Measurements from ENCODE around the gene GRIK3. TPM values are rescaled to one million over a fixed set of nuclear protein-coding genes. Genes with fewer than 3 reads are reported as not detected.

The GRIK3 gene
- polyA plus RNA-seq, 2 of the 4 experiments (the other 2 are of a cell fraction), result not detected

- Histone ChIP-seq H3K4me1 (no peaks in the 10 kb centered on the region), H3K4me2 (no peak overlapping the region), H3K27ac (no peak overlapping the region), H3K4me3 (no peak overlapping the region), H3K9me3 (no peaks in the 10 kb centered on the region)
- WGBS (ENCODE audit: missing lambda C conversion rate), result 0% methylated on average over 6 of the region's 8 CpGs
- FAIRE-seq (no peak), ATAC-seq (no peak), DNase-seq (ENCODE audit: low read depth in 1 of 2, low spot score in 1 of 2) (no peak)
- no peak for TF ChIP-seq HOXB5 (CRISPR knock-in tag; IDR thresholded peaks at IDR 0.05)
- TF ChIP-seq REST (IDR thresholded peaks at IDR 0.05), result no peak
- TF ChIP-seq, protein P1, sequence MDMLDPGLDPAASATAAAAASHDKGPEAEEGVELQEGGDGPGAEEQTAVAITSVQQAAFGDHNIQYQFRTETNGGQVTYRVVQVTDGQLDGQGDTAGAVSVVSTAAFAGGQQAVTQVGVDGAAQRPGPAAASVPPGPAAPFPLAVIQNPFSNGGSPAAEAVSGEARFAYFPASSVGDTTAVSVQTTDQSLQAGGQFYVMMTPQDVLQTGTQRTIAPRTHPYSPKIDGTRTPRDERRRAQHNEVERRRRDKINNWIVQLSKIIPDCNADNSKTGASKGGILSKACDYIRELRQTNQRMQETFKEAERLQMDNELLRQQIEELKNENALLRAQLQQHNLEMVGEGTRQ (IDR thresholded peaks at IDR 0.05), result no peak
- no peak for TF ChIP-seq MAFK (IDR thresholded peaks at IDR 0.05; ENCODE audit: partially characterized antibody)
- no peak for TF ChIP-seq BHLHE40 (IDR thresholded peaks at IDR 0.05; ENCODE audit: low read depth, low read length)
- no peak for TF ChIP-seq ZSCAN20 (CRISPR knock-in tag; IDR thresholded peaks at IDR 0.05)
- TF ChIP-seq, protein P2, sequence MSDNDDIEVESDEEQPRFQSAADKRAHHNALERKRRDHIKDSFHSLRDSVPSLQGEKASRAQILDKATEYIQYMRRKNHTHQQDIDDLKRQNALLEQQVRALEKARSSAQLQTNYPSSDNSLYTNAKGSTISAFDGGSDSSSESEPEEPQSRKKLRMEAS (IDR thresholded peaks at IDR 0.05), result no peak
- ChIA-PET POLR2A (no interaction called here), CTCF (no interaction called here)
Measured at GRCh38 chr1:36884029-36884701, 150.2 kb downstream of the GRIK3 start.

DNA sequence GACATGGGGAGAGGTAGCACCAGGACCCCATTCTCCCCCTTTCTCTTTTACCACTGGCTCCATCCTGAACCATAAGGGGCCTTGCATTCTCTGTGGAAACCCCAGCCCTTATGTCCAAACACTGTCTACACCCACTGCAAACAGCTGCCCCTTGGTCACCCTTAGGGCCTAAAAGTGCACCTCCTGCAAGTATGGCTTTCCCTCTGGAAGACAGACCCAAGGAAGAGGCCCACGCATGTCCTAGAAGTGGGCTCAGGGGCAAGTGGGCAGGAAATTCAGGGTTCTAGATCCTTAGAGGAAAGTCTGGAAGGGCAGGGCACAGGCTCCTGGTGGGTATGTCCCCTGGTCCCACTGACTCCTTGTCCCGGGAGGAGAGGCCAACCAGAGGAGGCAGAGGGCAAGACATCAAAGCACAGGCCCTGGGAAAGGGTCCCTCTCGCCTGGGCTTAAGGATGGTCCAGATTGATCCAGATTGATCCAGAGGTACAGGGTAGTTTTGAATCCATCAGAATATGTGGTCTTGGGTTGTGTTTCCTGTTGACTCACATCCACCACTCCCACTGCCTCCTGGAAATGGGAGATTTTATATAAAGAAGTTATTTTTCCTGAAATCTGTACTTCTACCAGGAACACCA, 150.9 kb downstream of the GRIK3 start:
- Histone ChIP-seq H3K9me3 (no peaks in the 10 kb centered on the region), H3K4me3 (no peak overlapping the region), H3K4me2 (no peak overlapping the region), H3K4me1 (no peaks in the 10 kb centered on the region), H3K27ac (no peak overlapping the region)
- CTCF ChIA-PET, result no interaction called here
- ATAC-seq (no peak), DNase-seq (ENCODE audit: low read depth in 1 of 2, low spot score in 1 of 2) (no peak), FAIRE-seq (no peak)
- TF ChIP-seq JUN (IDR thresholded peaks at IDR 0.05), result no peak
- TF ChIP-seq FOSL2 (IDR thresholded peaks at IDR 0.05), result no peak
- no peak for TF ChIP-seq FOSL2 (CRISPR knock-in tag; IDR thresholded peaks at IDR 0.05)
- TF ChIP-seq TFCP2L1 (CRISPR knock-in tag; IDR thresholded peaks at IDR 0.05), result no peak
- TF ChIP-seq, protein P3, sequence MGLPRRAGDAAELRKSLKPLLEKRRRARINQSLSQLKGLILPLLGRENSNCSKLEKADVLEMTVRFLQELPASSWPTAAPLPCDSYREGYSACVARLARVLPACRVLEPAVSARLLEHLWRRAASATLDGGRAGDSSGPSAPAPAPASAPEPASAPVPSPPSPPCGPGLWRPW (IDR thresholded peaks at IDR 0.05), result no peak
- TF ChIP-seq SMC3 (IDR thresholded peaks at IDR 0.05), result no peak
- TF ChIP-seq ATOH8 (CRISPR knock-in tag; IDR thresholded peaks at IDR 0.05; ENCODE audit: low read depth), result no peak
- POLR2A ChIA-PET, result no interaction called here
- 44% methylated on average over 1 of the region's 3 CpGs for WGBS (ENCODE audit: missing lambda C conversion rate)

GRCh38 chr1:36882536-36883285, 151.6 kb downstream of the GRIK3 start:
- Histone ChIP-seq H3K27ac (no peak overlapping the region), H3K4me2 (no peak overlapping the region), H3K9me3 (no peaks in the 10 kb centered on the region), H3K4me1 (no peaks in the 10 kb centered on the region), H3K4me3 (no peak overlapping the region)
- no peak; a peak in 1 of 6 replicates for ATAC-seq
- no peak for FAIRE-seq
- TF ChIP-seq NFE2L2 (conservative IDR thresholded peaks at IDR 0.05; ENCODE audit: low read length), result no peak
- TF ChIP-seq RAD21 (conservative IDR thresholded peaks at IDR 0.05 in 1 of 2, IDR thresholded peaks at IDR 0.05 in 1 of 2), result no peak
- no peak for TF ChIP-seq EHF (CRISPR knock-in tag; IDR thresholded peaks at IDR 0.05)
- TF ChIP-seq CBX2 (IDR thresholded peaks at IDR 0.05; ENCODE audit: borderline replicate concordance, low read depth), result no peak
- TF ChIP-seq HEYL (CRISPR knock-in tag; IDR thresholded peaks at IDR 0.05), result no peak
- no peak for TF ChIP-seq POLR2AphosphoS2 (conservative IDR thresholded peaks at IDR 0.05; ENCODE audit: low read length)
- ChIA-PET POLR2A (no interaction called here), CTCF (no interaction called here)
- no peak for DNase-seq (ENCODE audit: low read depth in 1 of 2, low spot score in 1 of 2)
- 29% methylated on average over 11 of the region's 11 CpGs for WGBS (ENCODE audit: missing lambda C conversion rate)
